CD14-positive monocyte (primary cell): Measurements from ENCODE around the gene DACT1. TPM values are rescaled to one million over a fixed set of nuclear protein-coding genes. Genes with fewer than 3 reads are reported as not detected.

Experiments used
- DNase-seq, 3 donors: peaks; one replicate each; pipeline ENCODE4 v3.0.0-alpha.2; 2011 to 2022
- H2AFZ ChIP-seq: 2 replicates; pipeline ENCODE4 v1.6.0; 2012; ENCODE audit warnings: mild to moderate bottlenecking, low read depth, low read length, inconsistent platforms; ENCODE audit not compliant: insufficient read depth, poor library complexity, severe bottlenecking
- H3K27ac ChIP-seq, 2 donors: 1 replicate in 1 of 2; 2 replicates in 1 of 2; pipeline ENCODE4 v1.5.1; 2012 to 2013; ENCODE audit warnings: low read length in 2 of 2, control low read depth in 1 of 2, inconsistent platforms in 1 of 2, low read depth in 1 of 2, mild to moderate bottlenecking in 1 of 2
- H3K27me3 ChIP-seq, 2 donors: one replicate each; pipeline versions ENCODE4 v1.6.0 to v1.6.1; 2011 to 2013; ENCODE audit warnings: low read length in 2 of 2; ENCODE audit not compliant: control insufficient read depth in 2 of 2, insufficient read depth in 2 of 2
- H3K36me3 ChIP-seq, 2 donors: replicated peaks in 1 of 2; 1 replicate in 1 of 2; 2 replicates in 1 of 2; pipeline versions ENCODE4 v1.5.1 to v1.6.1; 2012 to 2013; ENCODE audit warnings: low read length in 2 of 2, control low read depth in 1 of 2, inconsistent platforms in 1 of 2, mild to moderate bottlenecking in 1 of 2; ENCODE audit not compliant: insufficient read depth in 2 of 2, control insufficient read depth in 1 of 2
- H3K4me1 ChIP-seq, 2 donors: 1 replicate in 1 of 2; 2 replicates in 1 of 2; pipeline versions ENCODE4 v1.5.1 to v1.6.1; 2012 to 2013; ENCODE audit warnings: low read length in 2 of 2, control low read depth in 1 of 2, inconsistent platforms in 1 of 2, mild to moderate bottlenecking in 1 of 2, moderate library complexity in 1 of 2; ENCODE audit not compliant: insufficient read depth in 2 of 2, control insufficient read depth in 1 of 2
- H3K4me2 ChIP-seq: replicated peaks from 2 replicates; pipeline ENCODE3; 2012; ENCODE audit warnings: low read length, moderate library complexity, mild to moderate bottlenecking; ENCODE audit not compliant: poor library complexity, severe bottlenecking; ENCODE audit errors: extremely low read depth
- H3K4me3 ChIP-seq, 3 experiments: fragments of 200-600 bp in 1 of 3; sonication (generic) in 1 of 3; replicated peaks in 1 of 3; 1 replicate in 2 of 3; 2 replicates in 1 of 3; pipeline ENCODE4 v1.5.1; 2011 to 2013; ENCODE audit warnings: low read length in 3 of 3, mild to moderate bottlenecking in 3 of 3, control low read depth in 2 of 3, low read depth in 2 of 3, inconsistent platforms in 1 of 3, moderate library complexity in 1 of 3
- H3K79me2 ChIP-seq: 2 replicates; pipeline ENCODE4 v1.6.0; 2012; ENCODE audit warnings: mild to moderate bottlenecking, control low read depth, inconsistent platforms, low read length, moderate library complexity; ENCODE audit not compliant: insufficient read depth
- H3K9ac ChIP-seq: 2 replicates; pipeline ENCODE4 v1.6.0; 2017; ENCODE audit warnings: low read length, mild to moderate bottlenecking; ENCODE audit not compliant: insufficient read depth, poor library complexity, severe bottlenecking
- H3K9me3 ChIP-seq, 2 donors: replicated peaks in 1 of 2; 1 replicate in 1 of 2; 2 replicates in 1 of 2; pipeline versions ENCODE4 v1.5.1 to v1.6.1; 2012 to 2013; ENCODE audit warnings: low read length in 2 of 2, control low read depth in 1 of 2; ENCODE audit not compliant: control insufficient read depth in 1 of 2, insufficient read depth in 1 of 2
- H4K20me1 ChIP-seq: 2 replicates; pipeline ENCODE4 v1.6.0; 2012; ENCODE audit warnings: mild to moderate bottlenecking, low read length, control low read depth, moderate library complexity; ENCODE audit not compliant: insufficient read depth
- H3K27ac Mint-ChIP-seq, 7 donors: one replicate each; pipeline ENCODE4 v1.8.0; 2020; ENCODE audit warnings: mild to moderate bottlenecking in 7 of 7, mixed read lengths in 7 of 7, moderate library complexity in 6 of 7, inconsistent platforms in 2 of 7
- H3K27me3 Mint-ChIP-seq, 3 donors: one replicate each; pipeline ENCODE4 v1.8.0; 2021 to 2022; ENCODE audit warnings: low read depth in 3 of 3, mild to moderate bottlenecking in 3 of 3, mixed read lengths in 3 of 3, moderate library complexity in 3 of 3, inconsistent platforms in 1 of 3
- H3K36me3 Mint-ChIP-seq, 2 donors: one replicate each; pipeline ENCODE4 v1.8.0; 2020; ENCODE audit warnings: mixed read lengths in 2 of 2, inconsistent platforms in 1 of 2, mild to moderate bottlenecking in 1 of 2
- H3K4me1 Mint-ChIP-seq: one replicate; pipeline ENCODE4 v1.8.0; 2020; ENCODE audit warnings: mild to moderate bottlenecking, mixed read lengths
- H3K4me3 Mint-ChIP-seq, 2 donors: one replicate each; pipeline ENCODE4 v1.8.0; 2020; ENCODE audit warnings: mild to moderate bottlenecking in 2 of 2, mixed read lengths in 2 of 2, moderate library complexity in 1 of 2
- H3K9me3 Mint-ChIP-seq, 7 donors: one replicate each; pipeline ENCODE4 v1.8.0; 2020 to 2022; ENCODE audit warnings: mixed read lengths in 7 of 7, mild to moderate bottlenecking in 6 of 7, moderate library complexity in 6 of 7, inconsistent platforms in 2 of 7
- WGBS: methylation state at CpG from one replicate; pipeline ENCODE4 v1.1.5; 2013; ENCODE audit warnings: missing lambda C conversion rate; ENCODE audit not compliant: insufficient coverage; 5-methylcytosine and 5-hydroxymethylcytosine counted together
- intact Hi-C, 2 donors: fragments of 100-400 bp; cut with micrococcal nuclease; formaldehyde crosslinking; loops; one replicate each; pipeline versions ENCODE4 v1.15.0 to v1.15.1; 2023
- polyA plus RNA-seq, 3 donors: library from polyadenylated mRNA; depleted of rRNA in 1 of 3; unstranded in 2 of 3; stranded (reverse) in 1 of 3; fragments of 300-500 nt in 2 of 3; fragments of >200 nt in 1 of 3; fragmentation: Illumina TruSeq in 2 of 3; gene quantifications; 1 replicate in 2 of 3; 2 replicates in 1 of 3; pipeline ENCODE4 v1.2.3, GENCODE V29; 2012 to 2021
- TF ChIP-seq, protein P1 (sequence below): fragments of 200-600 bp; IDR thresholded peaks from one replicate; pipeline ENCODE4 v1.8.0; 2022; ENCODE audit warnings: antibody characterized with exemption, mild to moderate bottlenecking

The DACT1 gene
- polyA plus RNA-seq, 3 donors = 0.09 TPM; not detected in 2

DNA sequence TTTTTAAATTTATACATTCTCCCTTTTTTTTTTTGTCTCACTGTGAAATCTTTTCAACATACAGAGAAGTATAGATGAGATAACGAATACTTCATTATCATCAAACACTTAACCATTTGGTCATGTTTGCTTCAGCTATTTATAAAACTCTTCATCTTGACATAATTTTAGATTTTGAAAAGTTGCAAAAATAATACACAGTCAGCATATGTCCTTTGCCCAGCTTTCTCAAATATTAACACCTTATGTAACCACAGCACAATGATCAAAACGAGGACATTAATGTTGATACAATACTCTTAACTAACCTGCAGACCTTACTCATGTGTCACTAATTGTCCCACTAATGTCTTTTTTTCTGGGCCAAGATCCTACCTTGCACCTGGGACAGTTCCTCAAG lies 36.0 kb downstream of the DACT1 start:
- TF ChIP-seq, protein P1, sequence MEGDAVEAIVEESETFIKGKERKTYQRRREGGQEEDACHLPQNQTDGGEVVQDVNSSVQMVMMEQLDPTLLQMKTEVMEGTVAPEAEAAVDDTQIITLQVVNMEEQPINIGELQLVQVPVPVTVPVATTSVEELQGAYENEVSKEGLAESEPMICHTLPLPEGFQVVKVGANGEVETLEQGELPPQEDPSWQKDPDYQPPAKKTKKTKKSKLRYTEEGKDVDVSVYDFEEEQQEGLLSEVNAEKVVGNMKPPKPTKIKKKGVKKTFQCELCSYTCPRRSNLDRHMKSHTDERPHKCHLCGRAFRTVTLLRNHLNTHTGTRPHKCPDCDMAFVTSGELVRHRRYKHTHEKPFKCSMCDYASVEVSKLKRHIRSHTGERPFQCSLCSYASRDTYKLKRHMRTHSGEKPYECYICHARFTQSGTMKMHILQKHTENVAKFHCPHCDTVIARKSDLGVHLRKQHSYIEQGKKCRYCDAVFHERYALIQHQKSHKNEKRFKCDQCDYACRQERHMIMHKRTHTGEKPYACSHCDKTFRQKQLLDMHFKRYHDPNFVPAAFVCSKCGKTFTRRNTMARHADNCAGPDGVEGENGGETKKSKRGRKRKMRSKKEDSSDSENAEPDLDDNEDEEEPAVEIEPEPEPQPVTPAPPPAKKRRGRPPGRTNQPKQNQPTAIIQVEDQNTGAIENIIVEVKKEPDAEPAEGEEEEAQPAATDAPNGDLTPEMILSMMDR = no peak
- Mint-ChIP-seq H3K4me3 (no peak overlapping the region), H3K36me3 (no peaks in the 10 kb centered on the region), H3K4me1 (peaks cover 11% of the 10 kb centered on the region), H3K9me3 (peaks cover 0 to 1% (median 0%) of the 10 kb centered on the region in 7 donors), H3K27me3 (peaks cover 0 to 3% (median 0%) of the 10 kb centered on the region in 3 donors), H3K27ac (no peak overlapping the region)
- Histone ChIP-seq H2AFZ (no peak overlapping the region), H3K4me3 (no peak overlapping the region), H3K79me2 (no peaks in the 10 kb centered on the region), H3K9ac (no peak overlapping the region), H3K27me3 (no peaks in the 10 kb centered on the region), H3K4me1 (no peaks in the 10 kb centered on the region), H3K27ac (no peak overlapping the region), H4K20me1 (no peaks in the 10 kb centered on the region), H3K9me3 (no peaks in the 10 kb centered on the region), H3K4me2 (no peak overlapping the region), H3K36me3 (no peaks in the 10 kb centered on the region)
- WGBS = 100% methylated on average over 1 of the region's 2 CpGs
- intact Hi-C loops = no loop called here
- no peak for DNase-seq

DNA sequence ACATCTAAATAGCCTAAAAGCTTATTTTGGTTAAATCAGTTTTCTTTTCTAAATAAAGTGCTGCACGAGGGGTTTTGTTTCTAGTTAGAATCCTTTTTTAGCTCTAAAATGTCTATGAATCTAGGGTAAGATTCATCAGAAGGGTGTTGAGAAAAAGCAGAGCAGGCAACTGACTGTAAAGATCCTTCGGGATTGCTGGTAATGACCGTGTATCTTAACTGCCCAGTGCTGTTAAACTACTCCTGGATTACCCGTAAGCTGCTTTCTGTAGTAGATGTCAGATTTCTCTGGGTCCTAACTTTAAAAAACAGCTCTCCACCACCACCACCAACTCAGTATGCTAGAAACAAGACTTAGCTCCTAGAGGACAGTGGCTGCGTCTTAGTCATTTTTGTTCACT lies 39.2 kb downstream of the DACT1 start:
- Mint-ChIP-seq H3K4me3 (no peak overlapping the region), H3K36me3 (no peaks in the 10 kb centered on the region), H3K9me3 (no peaks in the 10 kb centered on the region), H3K27me3 (peaks cover 0 to 1% (median 0%) of the 10 kb centered on the region in 3 donors), H3K4me1 (no peaks in the 10 kb centered on the region), H3K27ac (no peak overlapping the region)
- Histone ChIP-seq H3K4me3 (no peak overlapping the region), H4K20me1 (no peaks in the 10 kb centered on the region), H3K9me3 (no peaks in the 10 kb centered on the region), H3K9ac (no peak overlapping the region), H3K4me2 (no peak overlapping the region), H3K79me2 (no peaks in the 10 kb centered on the region), H3K27ac (no peak overlapping the region), H3K4me1 (no peaks in the 10 kb centered on the region), H3K36me3 (no peaks in the 10 kb centered on the region), H2AFZ (no peak overlapping the region), H3K27me3 (no peaks in the 10 kb centered on the region)
- TF ChIP-seq, protein P1 = no peak
- intact Hi-C loops = no loop called here
- DNase-seq = no peak
- no CpG with 5 or more reads among the region's 5 CpGs for WGBS
